Skeletal muscle cell (primary cell): ENCODE results near the gene ITM2B.

ENCODE experiments used
- DNase-seq: peaks from one replicate; pipeline ENCODE4 v3.0.0-alpha.2; 2010; ENCODE audit warnings: low read depth
- H3K4me3 ChIP-seq: 2 replicates; pipeline ENCODE4 v1.5.1; 2011; ENCODE audit warnings: low read depth, mild to moderate bottlenecking, control low read depth, low read length, moderate library complexity

ITM2B gene

GRCh38 chr13:48253849-48254248, 20.8 kb downstream of the ITM2B start:
- DNase-seq: no peak
- H3K4me3 ChIP-seq: no peak overlapping the region

- H3K4me3 ChIP-seq: no peak overlapping the region
- no peak for DNase-seq
Observed at GRCh38 chr13:48255090-48255489, 22.1 kb downstream of the ITM2B start.

GRCh38 chr13:48255954-48256353, 22.9 kb downstream of the ITM2B start:
- no peak for DNase-seq

GRCh38 chr13:48258002-48258401, 25.0 kb downstream of the ITM2B start:
- no peak overlapping the region for H3K4me3 ChIP-seq
- no peak for DNase-seq

More at GRCh38 chr13:48255954-48256353, 22.9 kb downstream of the ITM2B start:
- no peak overlapping the region for H3K4me3 ChIP-seq

GRCh38 chr13:48258430-48258829, 25.4 kb downstream of the ITM2B start:
- DNase-seq: no peak
- H3K4me3 ChIP-seq: no peak overlapping the region

GRCh38 chr13:48260970-48261369, 28.0 kb downstream of the ITM2B start:
- no peak for DNase-seq
- no peak overlapping the region for H3K4me3 ChIP-seq

GRCh38 chr13:48263196-48263595, 30.2 kb downstream of the ITM2B start:
- no peak overlapping the region for H3K4me3 ChIP-seq
- DNase-seq: no peak

GRCh38 chr13:48264058-48264457, 31.1 kb downstream of the ITM2B start:
- H3K4me3 ChIP-seq: no peak overlapping the region
- DNase-seq: no peak

GRCh38 chr13:48265217-48265815, 32.3 kb downstream of the ITM2B start:
- no peak overlapping the region for H3K4me3 ChIP-seq
- DNase-seq: no peak

GRCh38 chr13:48266150-48266549, 33.1 kb downstream of the ITM2B start:
- H3K4me3 ChIP-seq: no peak overlapping the region
- no peak for DNase-seq

- DNase-seq: no peak
- H3K4me3 ChIP-seq: no peak overlapping the region
Observed at GRCh38 chr13:48266701-48267639, 34.0 kb downstream of the ITM2B start.

GRCh38 chr13:48268019-48268418, 35.0 kb downstream of the ITM2B start:
- no peak for DNase-seq
- H3K4me3 ChIP-seq: no peak overlapping the region

GRCh38 chr13:48273346-48273745, 40.3 kb downstream of the ITM2B start:
- no peak for DNase-seq

GRCh38 chr13:48275507-48275906, 42.5 kb downstream of the ITM2B start:
- DNase-seq: no peak
- no peak overlapping the region for H3K4me3 ChIP-seq

More at GRCh38 chr13:48273346-48273745, 40.3 kb downstream of the ITM2B start:
- H3K4me3 ChIP-seq: no peak overlapping the region

- no peak overlapping the region for H3K4me3 ChIP-seq
- DNase-seq: no peak
Observed at GRCh38 chr13:48278806-48279205, 45.8 kb downstream of the ITM2B start.

GRCh38 chr13:48281556-48281955, 48.5 kb downstream of the ITM2B start:
- no peak for DNase-seq
- no peak overlapping the region for H3K4me3 ChIP-seq

- no peak overlapping the region for H3K4me3 ChIP-seq
- no peak for DNase-seq
Observed at GRCh38 chr13:48291730-48292129, 58.7 kb downstream of the ITM2B start.

- no peak overlapping the region for H3K4me3 ChIP-seq
- DNase-seq: no peak
Observed at GRCh38 chr13:48292650-48293049, 59.6 kb downstream of the ITM2B start.

GRCh38 chr13:48294653-48295052, 61.6 kb downstream of the ITM2B start:
- DNase-seq: no peak
- H3K4me3 ChIP-seq: no peak overlapping the region

- no peak for DNase-seq
- no peak overlapping the region for H3K4me3 ChIP-seq
Observed at GRCh38 chr13:48295271-48295670, 62.3 kb downstream of the ITM2B start.

- no peak for DNase-seq
- no peak overlapping the region for H3K4me3 ChIP-seq
Observed at GRCh38 chr13:48296528-48296927, 63.5 kb downstream of the ITM2B start.
